Epidermal melanocyte (primary cell): Measurements from ENCODE around the gene TNS4.

Source experiments
- DNase-seq: peaks from one replicate; pipeline ENCODE4 v3.0.0; 2011; ENCODE audit warnings: low spot score; ENCODE audit not compliant: insufficient read length

Gene TNS4

GRCh38 chr17:40518401-40519088 is 17.1 kb upstream of the TNS4 start:
- no peak for DNase-seq

GRCh38 chr17:40517981-40518380 is 16.6 kb upstream of the TNS4 start:
- no peak for DNase-seq

GRCh38 chr17:40517286-40517662 is 15.9 kb upstream of the TNS4 start:
- no peak for DNase-seq

DNA sequence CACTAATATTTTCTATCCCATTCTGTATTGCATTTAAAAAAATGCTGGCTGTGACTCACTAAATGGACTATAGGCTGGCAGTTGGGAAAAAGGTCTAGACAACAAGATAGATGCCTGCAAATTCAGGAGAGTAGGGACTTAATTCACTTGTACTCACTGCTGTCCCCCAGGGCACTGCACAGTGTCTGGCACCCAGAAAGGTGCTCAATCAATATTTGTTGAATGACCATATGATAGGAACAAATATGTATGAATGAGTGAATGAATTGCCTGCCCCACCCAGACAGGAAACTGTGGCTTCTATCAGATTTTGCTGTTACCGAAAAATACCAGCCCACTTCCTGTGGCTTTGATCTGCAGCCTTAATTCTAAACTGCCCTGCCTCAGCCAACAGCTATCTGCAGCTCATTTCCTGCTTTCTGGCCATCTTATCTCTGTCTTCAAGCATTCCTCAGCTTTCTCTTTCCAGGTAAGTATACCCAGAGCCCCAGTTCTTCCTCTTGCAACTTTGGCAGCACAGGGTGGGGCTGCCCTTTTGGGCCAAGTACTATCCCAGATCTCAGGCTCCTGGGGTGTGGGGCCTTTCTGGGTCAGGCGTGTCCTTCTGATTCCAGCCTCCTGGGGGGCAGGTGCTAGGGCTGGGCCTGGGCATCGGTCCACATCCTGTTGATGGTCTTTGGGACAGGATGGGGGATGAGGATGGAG is 15.3 kb upstream of the TNS4 start:
- no peak for DNase-seq

DNA sequence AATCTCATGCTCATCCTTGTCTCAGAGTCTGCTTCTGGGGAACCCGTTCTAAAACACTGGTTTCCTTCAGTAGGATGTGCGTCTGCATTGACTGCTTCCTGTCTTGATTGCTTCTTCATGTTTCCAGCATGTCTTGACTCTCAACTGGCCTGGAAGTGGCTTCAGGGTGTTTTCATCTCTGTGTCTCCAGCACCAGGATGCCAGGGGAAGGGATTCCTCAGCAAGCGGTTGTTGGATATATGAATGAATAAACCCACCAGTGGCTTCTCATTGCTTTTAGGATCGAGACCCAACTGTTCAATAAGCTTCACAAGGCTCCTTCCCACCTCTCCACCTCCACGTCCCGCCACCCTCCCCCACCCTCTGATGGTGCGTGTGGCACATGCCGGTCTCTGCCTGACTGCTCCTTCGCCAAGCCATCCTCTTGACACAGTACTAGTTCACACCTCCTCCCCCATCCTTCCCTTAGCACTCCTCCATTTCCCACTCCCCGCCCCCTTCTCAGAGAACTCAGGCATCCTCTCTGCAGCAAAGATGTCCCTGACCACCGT is 14.1 kb upstream of the TNS4 start:
- no peak for DNase-seq

DNA sequence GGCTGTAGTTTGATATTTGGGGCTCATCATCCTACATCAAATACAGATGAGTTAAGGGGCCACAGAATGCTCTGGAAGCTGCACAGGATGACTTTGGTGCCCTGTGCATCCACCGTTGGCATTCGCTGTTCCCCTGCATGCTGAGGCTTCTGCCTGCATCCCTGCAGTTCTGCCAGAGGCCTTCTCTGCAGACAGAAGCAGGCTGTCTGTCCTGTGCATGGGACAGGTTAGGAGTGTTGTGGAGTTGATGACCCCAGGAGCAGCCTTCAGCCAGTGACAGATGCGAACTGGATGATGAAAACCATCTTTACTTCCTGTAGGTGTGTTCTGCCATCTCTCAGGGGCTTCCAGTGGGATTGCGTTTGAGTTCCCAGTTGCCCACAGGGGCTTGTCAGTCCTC is 13.6 kb upstream of the TNS4 start:
- DNase-seq: no peak

GRCh38 chr17:40514013-40514875 is 12.8 kb upstream of the TNS4 start:
- no peak for DNase-seq

DNA sequence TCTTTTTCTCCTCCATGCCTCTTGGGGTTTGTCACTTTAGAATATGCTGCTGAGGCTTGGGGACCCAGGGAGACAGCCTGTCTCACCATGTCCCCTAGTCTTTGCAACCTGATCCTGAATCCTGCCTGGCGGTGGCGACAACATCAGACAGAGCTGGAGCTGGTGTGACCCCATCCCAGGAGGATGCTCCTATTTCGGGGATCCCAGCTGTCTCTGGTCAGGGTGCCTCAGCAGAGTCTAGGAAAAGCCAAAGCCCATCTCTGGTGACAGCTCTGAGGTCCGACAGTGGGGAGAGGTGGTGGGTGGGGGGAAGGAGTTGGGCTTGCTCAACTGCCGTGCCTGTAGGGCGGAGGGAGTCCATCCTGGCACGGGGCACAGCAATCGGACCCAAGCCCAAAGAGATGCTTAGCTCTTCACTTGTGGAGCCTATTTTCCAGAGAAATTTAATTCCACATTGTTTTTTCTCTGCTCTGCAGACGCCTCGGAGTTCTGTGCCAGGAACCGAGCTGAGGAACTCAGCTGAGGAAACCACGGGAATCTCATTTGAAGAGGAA is 10.3 kb upstream of the TNS4 start:
- no peak for DNase-seq

DNA sequence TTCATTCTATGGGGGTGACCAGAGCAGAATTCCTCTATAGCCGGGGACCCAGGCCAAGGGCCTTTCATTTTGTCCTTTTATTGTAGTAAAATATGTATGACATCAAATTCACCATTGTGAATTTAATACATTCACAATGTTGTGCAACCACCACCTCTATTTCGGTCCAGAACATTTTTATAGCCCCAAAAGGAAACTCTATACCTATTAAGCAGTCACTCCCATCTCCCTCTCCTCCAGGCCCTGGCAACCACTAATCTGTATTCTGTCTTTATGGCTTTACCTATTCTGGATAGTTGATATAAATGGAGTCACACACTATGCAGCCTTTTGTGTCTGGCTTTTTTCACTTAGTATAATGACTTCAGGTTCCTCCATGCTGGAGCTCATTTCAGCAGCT is 9.7 kb upstream of the TNS4 start:
- DNase-seq: no peak

- no peak for DNase-seq
Measured at GRCh38 chr17:40510328-40510648, 8.9 kb upstream of the TNS4 start.

GRCh38 chr17:40509626-40510327 is 8.4 kb upstream of the TNS4 start:
- DNase-seq: no peak

DNA sequence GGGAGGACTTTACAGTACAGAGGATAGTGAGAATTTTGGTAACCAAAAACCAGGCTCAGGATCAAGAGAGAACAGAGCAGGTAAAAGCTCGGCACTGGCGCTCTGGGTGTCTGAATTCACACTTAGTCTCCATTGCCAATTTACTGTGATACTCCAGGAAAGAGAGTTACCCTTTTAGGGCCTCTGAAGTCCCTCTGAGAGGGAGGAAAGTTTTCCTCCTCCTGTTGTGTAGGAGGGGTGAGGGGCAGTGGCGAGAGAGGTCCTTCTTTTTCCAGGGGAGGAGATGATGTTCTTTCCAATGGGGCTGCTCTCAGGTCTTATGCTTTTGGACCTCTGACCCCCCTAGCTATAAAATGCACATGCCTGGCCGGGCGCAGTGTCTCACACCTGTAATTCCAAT is 5.4 kb upstream of the TNS4 start:
- no peak for DNase-seq

- DNase-seq: no peak
Measured at GRCh38 chr17:40503154-40503553, 1.7 kb upstream of the TNS4 start.

- no peak for DNase-seq
Measured at GRCh38 chr17:40502716-40503115, 1.3 kb upstream of the TNS4 start.

GRCh38 chr17:40500709-40501108 is 714 bp downstream of the TNS4 start:
- DNase-seq: no peak

DNA sequence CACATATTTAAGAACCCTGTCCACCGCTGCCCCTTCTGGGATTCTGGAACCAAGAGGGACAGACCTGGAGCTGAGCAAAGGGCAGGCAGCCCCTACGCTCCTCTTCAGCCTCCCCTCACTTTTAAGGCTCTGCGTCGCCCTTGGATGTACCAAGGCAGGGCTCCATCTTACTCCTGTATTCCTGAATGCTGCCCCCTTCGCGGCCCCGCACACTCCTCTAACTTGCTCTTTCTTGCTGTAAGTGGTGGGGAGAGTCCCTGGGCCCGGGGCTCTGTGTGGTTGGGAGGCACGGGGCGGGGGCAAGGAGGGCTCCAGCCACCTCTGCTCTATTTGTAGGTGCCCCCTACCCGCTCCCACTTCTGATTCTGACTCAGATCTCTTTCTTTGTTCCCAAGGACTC is 1.2 kb downstream of the TNS4 start:
- no peak for DNase-seq

DNA sequence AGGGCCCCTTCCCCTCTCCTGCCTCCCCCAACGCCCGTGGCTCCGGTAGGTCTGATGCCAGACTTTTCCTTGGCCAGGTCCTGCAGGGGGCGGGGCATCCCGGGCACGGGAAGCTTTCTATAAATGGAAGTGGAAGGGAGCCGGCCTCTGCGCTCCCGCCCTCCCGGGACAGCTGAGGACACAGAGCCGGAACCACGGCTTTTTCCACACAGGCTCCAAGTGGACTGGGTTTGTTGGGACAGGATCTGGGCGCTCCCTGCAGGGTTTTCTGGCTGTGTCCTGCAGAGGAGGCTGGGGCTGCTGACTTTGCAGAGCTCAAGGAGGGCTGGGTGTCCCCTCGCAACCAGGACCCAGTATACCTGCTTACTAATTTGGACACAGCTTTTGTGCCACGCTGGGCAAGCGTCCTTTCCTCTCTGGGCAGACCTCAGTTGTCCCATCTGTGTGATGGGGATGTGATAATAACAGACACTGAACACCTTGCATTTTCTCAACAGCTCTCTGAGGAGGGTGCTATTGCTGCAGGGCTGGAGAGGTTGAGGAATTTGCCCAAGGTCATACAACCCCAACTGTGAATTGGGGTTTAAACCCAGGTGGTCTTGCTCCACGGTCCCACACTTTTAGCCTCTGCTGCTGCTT is 1.8 kb downstream of the TNS4 start:
- DNase-seq: peak; percentile 55

DNA sequence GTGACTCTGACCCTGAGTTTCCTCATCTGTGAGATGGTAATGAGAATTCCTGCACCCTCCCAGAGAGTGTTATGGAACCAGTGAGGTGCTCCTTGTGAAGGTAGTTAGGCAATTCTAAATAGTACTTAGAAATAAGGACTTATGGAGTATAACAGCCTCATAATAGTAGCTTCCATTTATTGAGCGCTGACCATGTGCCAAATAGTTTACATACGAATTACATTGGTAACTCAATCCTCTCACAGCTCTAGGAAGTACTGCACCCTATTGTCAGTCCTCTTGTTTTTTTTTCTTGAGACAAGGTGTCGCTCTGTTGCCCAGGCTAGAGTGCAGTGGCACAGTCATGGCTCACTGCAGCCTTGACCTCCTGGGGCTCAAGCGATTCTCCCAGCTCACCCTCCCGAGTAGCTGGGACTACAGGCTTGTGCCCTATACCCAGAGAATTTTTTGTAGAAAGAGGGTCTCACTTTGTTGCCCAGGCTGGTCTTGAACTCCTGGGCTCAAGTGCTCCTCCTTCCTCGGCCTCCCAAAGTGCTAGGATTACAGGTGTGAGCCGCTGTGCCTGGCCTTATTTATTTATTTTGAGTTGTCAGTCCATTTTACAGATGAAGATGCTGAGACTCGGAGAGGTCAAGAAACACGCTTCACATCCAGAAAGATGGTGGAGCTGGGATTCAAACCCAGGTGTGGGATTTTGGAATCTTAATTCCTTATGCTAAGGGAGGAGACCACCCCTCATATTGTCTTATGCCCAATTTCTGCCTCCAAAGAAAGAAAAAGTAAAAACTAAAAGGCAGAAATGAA is 2.9 kb downstream of the TNS4 start:
- no peak for DNase-seq

DNA sequence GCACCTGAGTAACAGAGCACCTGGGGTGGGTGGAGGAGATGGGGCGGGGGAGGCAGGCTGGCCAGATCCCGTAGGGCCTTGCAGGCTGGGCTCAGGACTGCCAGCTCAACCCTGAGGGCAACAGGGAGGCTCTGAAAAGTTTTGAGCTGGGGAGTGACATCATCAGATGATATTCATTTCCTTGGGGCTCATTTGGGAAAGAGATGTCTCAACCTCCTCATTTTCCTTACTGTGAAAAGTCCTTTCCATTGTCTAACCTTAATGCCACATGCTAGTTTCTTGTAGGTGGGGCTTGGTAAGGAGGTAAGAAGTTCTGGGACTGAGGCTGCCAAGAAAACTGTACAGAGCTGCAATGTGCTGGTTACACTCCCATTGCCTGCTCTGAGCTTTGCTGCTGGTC is 3.7 kb downstream of the TNS4 start:
- DNase-seq: no peak
